Right atrium auricular region (tissue), 2 donors: ENCODE measurements around the gene LSM2. TPM values are rescaled to one million over a fixed set of nuclear protein-coding genes. Genes with fewer than 3 reads are reported as not detected.
"Not testable (repeated sequence)": the region's sequence is repeated elsewhere in the genome, so short reads cannot be mapped to it uniquely, and the experiment has no call there.

Experiments used
- DNase-seq: peaks from one replicate; pipeline ENCODE4 v3.0.0-alpha.2; 2019; ENCODE audit warnings: low spot score
- H3K27ac ChIP-seq, 2 donors: fragments of 200-600 bp; sonication (generic); 1 replicate in 1 of 2; 2 replicates in 1 of 2; pipeline ENCODE4 v1.5.1; 2016 to 2019
- H3K27me3 ChIP-seq, 2 donors: fragments of 200-600 bp; sonication (generic); one replicate each; pipeline versions ENCODE4 v1.5.1 to v1.6.0; 2017 to 2019
- H3K36me3 ChIP-seq: fragments of 200-600 bp; sonication (generic); one replicate; pipeline ENCODE4 v1.5.1; 2016
- H3K4me1 ChIP-seq, 2 donors: fragments of 200-600 bp; sonication (generic); one replicate each; pipeline versions ENCODE4 v1.5.1 to v1.6.0; 2017 to 2019
- H3K4me3 ChIP-seq, 2 donors: fragments of 200-600 bp; sonication (generic); 1 replicate in 1 of 2; 2 replicates in 1 of 2; pipeline ENCODE4 v1.5.1; 2017 to 2019; ENCODE audit warnings: mild to moderate bottlenecking in 1 of 2, moderate library complexity in 1 of 2
- H3K9me3 ChIP-seq, 2 donors: fragments of 200-600 bp; sonication (generic); one replicate each; pipeline ENCODE4 v1.5.1; 2019
- total RNA-seq, 2 donors: library from RNA; depleted of rRNA; stranded (reverse); fragments of >200 nt; gene quantifications; one replicate each; pipeline ENCODE4 v1.1.0, GENCODE V29; 2016
- TF ChIP-seq, protein P1 (sequence below), 2 donors: fragments of 200-600 bp; sonication (generic); IDR thresholded peaks; one replicate each; pipeline ENCODE4 v1.5.1; 2019; ENCODE audit warnings: antibody characterized with exemption in 2 of 2

Gene LSM2
- total RNA-seq, 2 donors from 2014 or later = 28.8 to 32.0 TPM

DNA sequence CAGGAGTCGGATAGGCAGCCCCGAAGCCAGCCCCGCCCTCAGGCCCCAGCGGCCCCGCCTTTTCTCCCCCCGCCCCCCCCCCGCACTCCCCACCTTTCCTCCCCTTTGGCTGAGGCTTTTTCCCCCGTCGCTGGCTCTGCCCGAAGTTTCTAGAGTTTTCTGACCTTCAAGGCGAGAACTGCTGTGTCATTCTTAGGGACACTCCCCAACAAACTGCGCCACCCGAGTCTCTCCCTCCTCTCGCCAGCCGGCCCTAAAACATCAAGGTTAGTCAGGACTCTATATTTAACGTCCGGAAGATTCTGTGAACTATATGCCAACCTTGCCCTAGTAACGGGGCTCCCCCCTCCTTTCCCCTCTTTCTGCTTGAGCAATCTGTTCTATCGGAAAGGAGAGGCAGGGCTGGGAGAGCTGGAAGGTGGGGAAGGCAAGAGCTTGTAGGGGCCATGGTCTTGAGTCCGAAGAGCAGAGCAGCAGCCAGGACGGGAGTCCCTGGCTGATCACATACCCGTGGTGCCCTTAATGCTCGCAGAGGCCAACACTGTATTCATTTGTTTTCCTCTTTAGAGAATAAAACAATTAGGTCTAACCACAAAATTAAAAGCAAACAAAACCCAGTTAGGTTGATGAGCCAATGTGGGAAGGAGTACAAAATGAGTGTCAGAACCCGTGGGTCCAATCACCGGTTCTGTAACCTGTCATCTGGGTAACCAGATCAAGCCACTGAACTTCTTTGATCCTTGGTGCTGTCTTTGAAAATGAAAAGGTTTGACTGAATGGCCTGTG, 15.5 kb upstream of the LSM2 start:
- H3K4me3 ChIP-seq = peak overlapping the region; percentile 47 to 54
- H3K4me1 ChIP-seq = peaks cover 0 to 60% of the 10 kb centered on the region in 2 donors
- H3K27me3 ChIP-seq = no peaks in the 10 kb centered on the region
- peak overlapping the region; percentile 99 to 100 for H3K27ac ChIP-seq
- TF ChIP-seq, protein P1, sequence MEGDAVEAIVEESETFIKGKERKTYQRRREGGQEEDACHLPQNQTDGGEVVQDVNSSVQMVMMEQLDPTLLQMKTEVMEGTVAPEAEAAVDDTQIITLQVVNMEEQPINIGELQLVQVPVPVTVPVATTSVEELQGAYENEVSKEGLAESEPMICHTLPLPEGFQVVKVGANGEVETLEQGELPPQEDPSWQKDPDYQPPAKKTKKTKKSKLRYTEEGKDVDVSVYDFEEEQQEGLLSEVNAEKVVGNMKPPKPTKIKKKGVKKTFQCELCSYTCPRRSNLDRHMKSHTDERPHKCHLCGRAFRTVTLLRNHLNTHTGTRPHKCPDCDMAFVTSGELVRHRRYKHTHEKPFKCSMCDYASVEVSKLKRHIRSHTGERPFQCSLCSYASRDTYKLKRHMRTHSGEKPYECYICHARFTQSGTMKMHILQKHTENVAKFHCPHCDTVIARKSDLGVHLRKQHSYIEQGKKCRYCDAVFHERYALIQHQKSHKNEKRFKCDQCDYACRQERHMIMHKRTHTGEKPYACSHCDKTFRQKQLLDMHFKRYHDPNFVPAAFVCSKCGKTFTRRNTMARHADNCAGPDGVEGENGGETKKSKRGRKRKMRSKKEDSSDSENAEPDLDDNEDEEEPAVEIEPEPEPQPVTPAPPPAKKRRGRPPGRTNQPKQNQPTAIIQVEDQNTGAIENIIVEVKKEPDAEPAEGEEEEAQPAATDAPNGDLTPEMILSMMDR (IDR thresholded peaks at IDR 0.05) = no peak
- H3K9me3 ChIP-seq = no peaks in the 10 kb centered on the region
- DNase-seq = peak; percentile 95
- H3K36me3 ChIP-seq = no peaks in the 10 kb centered on the region

DNA sequence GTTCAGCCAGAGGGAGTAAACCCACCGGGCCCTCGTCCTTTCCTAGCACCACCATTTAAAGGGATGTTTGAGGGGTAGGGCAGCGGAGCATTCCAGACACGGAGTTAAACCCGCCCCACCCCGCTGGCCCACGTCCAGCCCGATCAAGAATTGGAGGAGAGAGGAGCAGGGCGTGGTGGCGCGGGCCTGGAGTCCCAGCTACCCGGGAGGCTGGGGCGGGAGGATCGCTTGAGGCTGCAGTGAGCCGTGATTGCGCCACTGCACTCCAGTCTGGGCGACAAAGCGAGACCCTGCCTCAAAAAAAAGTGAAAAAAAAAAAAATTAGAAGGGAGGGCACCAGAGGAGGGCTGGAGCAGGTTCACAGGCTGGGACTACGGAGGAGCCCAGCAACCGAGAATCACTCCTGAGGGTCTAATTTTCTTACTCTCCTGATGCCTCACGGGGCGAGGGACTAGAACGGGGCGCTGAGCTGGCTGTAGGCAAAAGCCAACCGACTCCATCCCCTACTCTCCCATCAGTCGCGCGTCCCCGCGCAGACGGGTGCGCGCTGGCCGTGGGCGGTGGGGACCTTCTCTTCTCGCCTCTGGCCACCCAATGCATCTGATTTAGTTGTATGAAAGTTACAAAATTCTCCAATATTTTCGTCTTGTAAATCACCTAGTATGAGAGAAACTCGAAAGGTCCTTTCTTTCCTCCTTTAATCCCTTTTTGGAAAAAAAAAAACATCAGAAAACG, 14.7 kb upstream of the LSM2 start:
- DNase-seq = peak; percentile 76
- no peaks in the 10 kb centered on the region for H3K9me3 ChIP-seq
- TF ChIP-seq, protein P1 (IDR thresholded peaks at IDR 0.05) = no peak
- H3K27ac ChIP-seq = peak overlapping the region; percentile 99 to 100
- H3K4me3 ChIP-seq = peak overlapping the region; percentile 47 to 54
- no peaks in the 10 kb centered on the region for H3K36me3 ChIP-seq
- H3K27me3 ChIP-seq = no peaks in the 10 kb centered on the region
- H3K4me1 ChIP-seq = peaks cover 0 to 56% of the 10 kb centered on the region in 2 donors

DNA sequence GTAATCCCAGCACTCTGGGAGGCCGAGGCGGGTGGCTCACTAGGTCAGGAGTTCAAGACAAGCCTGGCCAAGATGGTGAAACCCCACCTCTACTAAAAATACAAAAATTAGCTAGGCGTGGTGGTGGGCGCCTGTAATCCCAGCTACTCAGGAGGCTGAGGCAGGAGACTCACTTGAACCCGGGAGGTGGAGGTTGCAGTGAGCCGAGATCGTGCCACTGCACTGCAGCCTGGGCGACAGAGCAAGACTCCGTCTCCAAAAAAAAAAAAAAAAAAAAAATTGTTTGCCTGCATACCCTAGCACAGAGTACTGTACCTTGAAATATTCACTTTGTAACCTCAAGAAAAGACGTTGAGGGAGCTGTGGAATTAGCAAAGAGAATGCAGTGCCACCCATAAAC, 13.6 kb upstream of the LSM2 start:
- H3K4me1 ChIP-seq = peaks cover 0 to 48% of the 10 kb centered on the region in 2 donors
- not testable (repeated sequence) for H3K4me3 ChIP-seq, H3K36me3 ChIP-seq, DNase-seq, H3K9me3 ChIP-seq, H3K27me3 ChIP-seq
- peak overlapping the region; percentile 99 to 100 for H3K27ac ChIP-seq

DNA sequence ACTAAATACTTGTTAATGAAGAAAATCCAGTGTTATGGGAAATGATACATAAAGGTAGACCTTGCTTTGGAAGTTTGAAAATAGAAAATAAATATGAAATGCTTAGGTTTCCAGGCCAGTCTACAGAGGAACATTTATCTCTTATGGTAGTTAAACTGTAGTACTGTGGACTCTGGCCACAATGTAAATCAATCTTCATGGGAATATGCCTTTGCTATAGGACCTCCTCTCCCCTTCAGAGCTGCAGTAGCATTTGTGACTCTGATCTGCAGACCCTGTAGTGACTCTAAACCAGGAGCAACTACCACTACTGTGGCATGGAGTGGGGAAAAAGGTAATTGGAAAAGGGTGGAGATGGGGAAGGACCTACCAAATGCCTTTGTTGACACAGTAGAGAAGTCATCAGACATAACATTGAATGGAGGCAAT, 13.1 kb upstream of the LSM2 start:
- DNase-seq = no peak
- H3K4me3 ChIP-seq = no peak overlapping the region
- no peaks in the 10 kb centered on the region for H3K9me3 ChIP-seq
- peak overlapping the region; percentile 99 to 100 for H3K27ac ChIP-seq
- no peaks in the 10 kb centered on the region for H3K36me3 ChIP-seq
- H3K4me1 ChIP-seq = peaks cover 0 to 48% of the 10 kb centered on the region in 2 donors
- TF ChIP-seq, protein P1 (IDR thresholded peaks at IDR 0.05) = no peak
- H3K27me3 ChIP-seq = no peaks in the 10 kb centered on the region

DNA sequence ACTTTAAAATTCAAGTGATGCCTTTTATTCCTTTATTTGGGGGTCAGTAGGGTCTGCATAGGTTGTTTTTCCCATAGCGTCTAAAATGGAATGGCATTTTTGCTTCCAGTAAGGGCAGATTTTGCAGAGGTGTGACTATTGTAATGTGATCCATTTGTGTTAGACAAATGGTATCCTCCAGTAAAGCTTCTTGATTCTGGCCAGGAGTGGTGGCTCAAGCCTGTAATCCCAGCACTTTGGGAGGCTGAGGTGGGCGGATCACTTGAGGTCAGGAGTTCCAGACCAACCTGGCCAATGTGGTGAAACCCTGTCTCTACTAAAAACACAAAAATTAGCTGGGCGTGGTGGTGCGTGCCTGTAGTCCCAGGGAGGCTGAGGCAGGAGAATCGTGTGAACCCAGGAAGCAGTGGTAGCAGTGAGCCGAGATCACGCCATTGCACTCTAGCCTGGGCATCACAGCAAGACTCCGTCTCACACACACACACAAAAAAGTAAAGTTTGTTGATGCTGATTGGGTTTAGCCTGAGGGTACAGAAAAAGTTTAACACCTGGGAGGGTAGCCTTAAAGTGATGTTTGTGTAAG, 11.3 kb upstream of the LSM2 start:
- not testable (repeated sequence) for DNase-seq, H3K27me3 ChIP-seq, H3K36me3 ChIP-seq, H3K9me3 ChIP-seq
- peaks cover 0 to 54% of the 10 kb centered on the region in 2 donors for H3K4me1 ChIP-seq
- peak overlapping the region; percentile 99 to 100 for H3K27ac ChIP-seq
- peak overlapping the region; percentile 58 to 61 for H3K4me3 ChIP-seq

DNA sequence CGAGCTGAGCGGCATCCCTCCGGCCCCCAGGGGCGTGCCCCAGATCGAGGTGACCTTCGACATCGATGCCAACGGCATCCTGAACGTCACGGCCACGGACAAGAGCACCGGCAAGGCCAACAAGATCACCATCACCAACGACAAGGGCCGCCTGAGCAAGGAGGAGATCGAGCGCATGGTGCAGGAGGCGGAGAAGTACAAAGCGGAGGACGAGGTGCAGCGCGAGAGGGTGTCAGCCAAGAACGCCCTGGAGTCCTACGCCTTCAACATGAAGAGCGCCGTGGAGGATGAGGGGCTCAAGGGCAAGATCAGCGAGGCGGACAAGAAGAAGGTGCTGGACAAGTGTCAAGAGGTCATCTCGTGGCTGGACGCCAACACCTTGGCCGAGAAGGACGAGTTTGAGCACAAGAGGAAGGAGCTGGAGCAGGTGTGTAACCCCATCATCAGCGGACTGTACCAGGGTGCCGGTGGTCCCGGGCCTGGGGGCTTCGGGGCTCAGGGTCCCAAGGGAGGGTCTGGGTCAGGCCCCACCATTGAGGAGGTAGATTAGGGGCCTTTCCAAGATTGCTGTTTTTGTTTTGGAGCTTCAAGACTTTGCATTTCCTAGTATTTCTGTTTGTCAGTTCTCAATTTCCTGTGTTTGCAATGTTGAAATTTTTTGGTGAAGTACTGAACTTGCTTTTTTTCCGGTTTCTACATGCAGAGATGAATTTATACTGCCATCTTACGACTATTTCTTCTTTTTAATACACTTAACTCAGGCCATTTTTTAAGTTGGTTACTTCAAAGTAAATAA, 10.6 kb upstream of the LSM2 start:
- not testable (repeated sequence) for DNase-seq, H3K9me3 ChIP-seq, H3K36me3 ChIP-seq, H3K27me3 ChIP-seq
- peaks cover 0 to 47% of the 10 kb centered on the region in 2 donors for H3K4me1 ChIP-seq
- TF ChIP-seq, protein P1 (IDR thresholded peaks at IDR 0.05) = peak in 1 of 2 donors; percentile 28
- H3K4me3 ChIP-seq = peak overlapping the region; percentile 58 to 61
- peak overlapping the region; percentile 99 to 100 for H3K27ac ChIP-seq
